ENCODE results near the gene TKTL1.

- no peak for TF ChIP-seq CTCF (IDR thresholded peaks at IDR 0.05; ENCODE audit: low read depth, low read length)
- no peak for TF ChIP-seq POLR2A (IDR thresholded peaks at IDR 0.05; ENCODE audit: extremely low read depth, insufficient read length)
- TF ChIP-seq MYC (IDR thresholded peaks at IDR 0.05; ENCODE audit: low read depth, low read length), result no peak
These were observed 38.3 kb downstream of the TKTL1 start for GRCh38 chrX:154333837-154334271.
